KMS-11 (cell line): ENCODE data around the gene CSK.

Experiments used
- H2AFZ ChIP-seq: fragments of 200-600 bp; sonication (generic); 2 replicates; pipeline ENCODE4 v1.6.1; 2016; ENCODE audit warnings: antibody characterized with exemption, mixed run types, low read depth
- H3K27ac ChIP-seq: fragments of 200-600 bp; sonication (generic); 2 replicates; pipeline ENCODE4 v1.6.1; 2016; ENCODE audit warnings: mild to moderate bottlenecking, mixed run types
- H3K27me3 ChIP-seq: fragments of 200-600 bp; sonication (generic); 2 replicates; pipeline ENCODE4 v1.6.1; 2017; ENCODE audit warnings: mild to moderate bottlenecking, low read depth, mixed run types, moderate library complexity; ENCODE audit not compliant: insufficient read depth
- H3K36me3 ChIP-seq: fragments of 200-600 bp; sonication (generic); 2 replicates; pipeline ENCODE4 v1.6.1; 2017; ENCODE audit warnings: mild to moderate bottlenecking, mixed run types; ENCODE audit not compliant: insufficient read depth
- H3K4me1 ChIP-seq: fragments of 200-600 bp; sonication (generic); 2 replicates; pipeline ENCODE4 v1.6.1; 2016; ENCODE audit warnings: mild to moderate bottlenecking, low read depth, mixed run types; ENCODE audit not compliant: poor library complexity, severe bottlenecking
- H3K4me2 ChIP-seq: fragments of 200-600 bp; sonication (generic); 2 replicates; pipeline ENCODE4 v1.7.0; 2016; ENCODE audit warnings: mild to moderate bottlenecking, mixed run types
- H3K4me3 ChIP-seq: fragments of 200-600 bp; sonication (generic); IDR thresholded peaks from 2 replicates; pipeline ENCODE4 v1.6.1; 2017; ENCODE audit warnings: low read depth, low read length, mixed read lengths; ENCODE audit not compliant: insufficient read depth
- H3K79me2 ChIP-seq: fragments of 200-600 bp; sonication (generic); 2 replicates; pipeline ENCODE4 v1.6.1; 2016; ENCODE audit warnings: low read depth, mixed run types; ENCODE audit not compliant: insufficient read depth
- H3K9ac ChIP-seq: fragments of 200-600 bp; sonication (generic); 2 replicates; pipeline ENCODE4 v1.6.1; 2016; ENCODE audit warnings: mild to moderate bottlenecking, mixed run types
- H4K20me1 ChIP-seq: fragments of 200-600 bp; sonication (generic); 2 replicates; pipeline ENCODE4 v1.6.1; 2016; ENCODE audit warnings: mild to moderate bottlenecking, mixed run types; ENCODE audit not compliant: insufficient read depth
- TF ChIP-seq, protein P1 (sequence below): fragments of 200-600 bp; sonication (generic); conservative IDR thresholded peaks from 2 replicates; pipeline ENCODE4 v1.6.1; 2017; ENCODE audit warnings: low read depth, mild to moderate bottlenecking, antibody characterized with exemption, low read length, moderate library complexity, mixed read lengths

Gene CSK

DNA sequence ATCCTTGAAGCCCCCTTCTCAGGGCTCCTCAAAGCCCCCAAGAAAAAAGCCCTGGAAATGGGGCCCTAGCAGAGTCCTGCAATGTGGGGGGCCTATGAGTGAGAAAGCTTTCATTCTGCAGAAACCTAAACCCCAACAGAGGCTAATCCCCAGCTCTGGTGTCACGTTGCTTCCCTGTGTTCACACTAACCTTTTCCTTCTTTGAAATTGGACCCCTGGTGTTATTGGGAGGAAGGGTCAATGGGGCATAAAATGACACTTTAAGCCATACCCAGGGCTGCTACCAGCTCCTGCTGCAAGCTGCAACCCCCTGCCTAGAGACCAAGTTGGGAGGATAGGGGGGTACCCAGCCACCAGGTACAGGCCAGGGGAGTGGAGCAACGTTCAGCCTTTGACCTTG lies 31.1 kb upstream of the CSK start:
- Histone ChIP-seq H3K27me3 (no peaks in the 10 kb centered on the region), H3K4me1 (no peaks in the 10 kb centered on the region), H4K20me1 (no peaks in the 10 kb centered on the region), H3K4me2 (no peak overlapping the region), H3K9ac (no peak overlapping the region), H3K4me3 (no peak overlapping the region), H3K79me2 (no peaks in the 10 kb centered on the region), H3K36me3 (no peaks in the 10 kb centered on the region), H2AFZ (no peak overlapping the region), H3K27ac (no peak overlapping the region)
- TF ChIP-seq, protein P1, sequence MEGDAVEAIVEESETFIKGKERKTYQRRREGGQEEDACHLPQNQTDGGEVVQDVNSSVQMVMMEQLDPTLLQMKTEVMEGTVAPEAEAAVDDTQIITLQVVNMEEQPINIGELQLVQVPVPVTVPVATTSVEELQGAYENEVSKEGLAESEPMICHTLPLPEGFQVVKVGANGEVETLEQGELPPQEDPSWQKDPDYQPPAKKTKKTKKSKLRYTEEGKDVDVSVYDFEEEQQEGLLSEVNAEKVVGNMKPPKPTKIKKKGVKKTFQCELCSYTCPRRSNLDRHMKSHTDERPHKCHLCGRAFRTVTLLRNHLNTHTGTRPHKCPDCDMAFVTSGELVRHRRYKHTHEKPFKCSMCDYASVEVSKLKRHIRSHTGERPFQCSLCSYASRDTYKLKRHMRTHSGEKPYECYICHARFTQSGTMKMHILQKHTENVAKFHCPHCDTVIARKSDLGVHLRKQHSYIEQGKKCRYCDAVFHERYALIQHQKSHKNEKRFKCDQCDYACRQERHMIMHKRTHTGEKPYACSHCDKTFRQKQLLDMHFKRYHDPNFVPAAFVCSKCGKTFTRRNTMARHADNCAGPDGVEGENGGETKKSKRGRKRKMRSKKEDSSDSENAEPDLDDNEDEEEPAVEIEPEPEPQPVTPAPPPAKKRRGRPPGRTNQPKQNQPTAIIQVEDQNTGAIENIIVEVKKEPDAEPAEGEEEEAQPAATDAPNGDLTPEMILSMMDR = no peak

DNA sequence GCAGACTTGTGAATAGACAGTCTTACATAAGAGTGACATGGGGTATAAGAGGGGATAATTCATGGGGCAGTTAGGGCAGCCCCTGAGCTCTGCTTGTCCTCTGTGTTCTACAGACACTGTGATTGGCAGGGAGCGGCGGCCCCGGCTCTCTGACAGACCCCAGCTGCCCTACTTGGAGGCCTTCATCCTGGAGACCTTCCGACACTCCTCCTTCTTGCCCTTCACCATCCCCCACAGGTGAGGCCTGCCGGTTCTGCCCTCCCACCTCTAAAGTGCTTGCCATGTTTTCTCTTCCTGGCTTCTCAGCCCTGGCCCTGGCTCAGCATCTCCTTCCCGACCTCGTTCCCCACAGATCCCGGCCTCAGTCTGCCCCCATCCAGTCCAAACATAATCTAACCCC lies 29.9 kb upstream of the CSK start:
- TF ChIP-seq, protein P1 = no peak

DNA sequence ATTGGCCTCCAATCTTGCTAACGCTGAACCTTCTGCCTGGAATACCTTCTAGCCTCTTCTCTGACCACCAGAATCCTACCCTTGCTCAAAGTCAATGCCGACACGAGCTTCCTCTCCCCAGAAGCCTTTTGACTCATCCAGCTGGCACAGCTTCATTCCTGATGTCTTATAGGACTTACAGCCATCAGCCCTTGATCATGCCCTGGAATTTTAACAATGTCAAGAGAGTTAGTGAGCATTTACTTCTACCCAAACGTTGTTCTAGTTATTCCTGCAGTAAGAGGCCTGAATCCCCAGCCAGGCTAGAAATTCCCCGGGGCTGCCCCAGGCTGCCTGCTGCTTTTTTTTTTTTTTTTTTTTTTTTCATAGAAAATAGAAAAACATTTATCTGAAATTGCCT lies 29.3 kb upstream of the CSK start:
- TF ChIP-seq, protein P1 = no peak
- Histone ChIP-seq H3K36me3 (no peaks in the 10 kb centered on the region), H3K79me2 (no peaks in the 10 kb centered on the region), H4K20me1 (no peaks in the 10 kb centered on the region), H3K4me3 (no peak overlapping the region), H3K27me3 (no peaks in the 10 kb centered on the region), H3K4me1 (no peaks in the 10 kb centered on the region), H2AFZ (no peak overlapping the region), H3K4me2 (no peak overlapping the region), H3K9ac (no peak overlapping the region), H3K27ac (no peak overlapping the region)

More for the DNA sequence above, 29.9 kb upstream of the CSK start:
- H3K4me3 ChIP-seq = no peak overlapping the region
- H2AFZ ChIP-seq = no peak overlapping the region
- no peaks in the 10 kb centered on the region for H3K79me2 ChIP-seq
- no peak overlapping the region for H3K9ac ChIP-seq
- no peaks in the 10 kb centered on the region for H4K20me1 ChIP-seq
- H3K27ac ChIP-seq = no peak overlapping the region
- no peaks in the 10 kb centered on the region for H3K4me1 ChIP-seq
- no peaks in the 10 kb centered on the region for H3K36me3 ChIP-seq
- H3K4me2 ChIP-seq = no peak overlapping the region
- H3K27me3 ChIP-seq = no peaks in the 10 kb centered on the region

DNA sequence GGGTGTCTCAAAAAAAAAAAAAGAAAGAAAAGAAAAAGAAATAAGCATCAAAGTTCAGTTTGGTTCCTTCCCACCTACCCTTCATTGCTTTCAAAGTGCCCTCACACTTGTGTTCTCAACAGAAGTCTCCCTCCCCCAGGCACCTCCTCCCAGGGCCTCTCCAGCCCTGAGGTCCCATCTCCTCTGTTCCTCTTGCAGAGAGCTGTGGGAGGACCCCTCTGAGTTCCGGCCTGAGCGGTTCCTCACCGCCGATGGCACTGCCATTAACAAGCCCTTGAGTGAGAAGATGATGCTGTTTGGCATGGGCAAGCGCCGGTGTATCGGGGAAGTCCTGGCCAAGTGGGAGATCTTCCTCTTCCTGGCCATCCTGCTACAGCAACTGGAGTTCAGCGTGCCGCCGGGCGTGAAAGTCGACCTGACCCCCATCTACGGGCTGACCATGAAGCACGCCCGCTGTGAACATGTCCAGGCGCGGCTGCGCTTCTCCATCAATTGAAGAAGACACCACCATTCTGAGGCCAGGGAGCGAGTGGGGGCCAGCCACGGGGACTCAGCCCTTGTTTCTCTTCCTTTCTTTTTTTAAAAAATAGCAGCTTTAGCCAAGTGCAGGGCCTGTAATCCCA lies 27.2 kb upstream of the CSK start:
- TF ChIP-seq, protein P1 = no peak
- no peaks in the 10 kb centered on the region for H3K27me3 ChIP-seq
- H3K79me2 ChIP-seq = no peaks in the 10 kb centered on the region
- no peak overlapping the region for H3K27ac ChIP-seq
- no peaks in the 10 kb centered on the region for H4K20me1 ChIP-seq
- no peak overlapping the region for H3K4me3 ChIP-seq
- no peaks in the 10 kb centered on the region for H3K36me3 ChIP-seq
- no peak overlapping the region for H3K4me2 ChIP-seq
- H3K4me1 ChIP-seq = no peaks in the 10 kb centered on the region
- H3K9ac ChIP-seq = no peak overlapping the region
- H2AFZ ChIP-seq = no peak overlapping the region
